OCI-LY3 (cell line): ENCODE measurements around the gene MGMT.

Experiments
- EZH2phosphoT487 ChIP-seq: fragments of 200-600 bp; shearing (Covaris generic); IDR thresholded peaks from 2 replicates; pipeline ENCODE4 v1.6.1; 2018; ENCODE audit warnings: antibody characterized with exemption, mixed run types, low read depth
- TF ChIP-seq, protein P1 (sequence below): fragments of 200-600, 300-600 bp; sonication (generic); IDR thresholded peaks from 2 replicates; pipeline ENCODE4 v1.5.1; 2014; ENCODE audit warnings: antibody characterized with exemption, low read length, low read depth

GRCh38 chr10:129470103-129470851, 3.2 kb downstream of the MGMT start:
- TF ChIP-seq, protein P1, sequence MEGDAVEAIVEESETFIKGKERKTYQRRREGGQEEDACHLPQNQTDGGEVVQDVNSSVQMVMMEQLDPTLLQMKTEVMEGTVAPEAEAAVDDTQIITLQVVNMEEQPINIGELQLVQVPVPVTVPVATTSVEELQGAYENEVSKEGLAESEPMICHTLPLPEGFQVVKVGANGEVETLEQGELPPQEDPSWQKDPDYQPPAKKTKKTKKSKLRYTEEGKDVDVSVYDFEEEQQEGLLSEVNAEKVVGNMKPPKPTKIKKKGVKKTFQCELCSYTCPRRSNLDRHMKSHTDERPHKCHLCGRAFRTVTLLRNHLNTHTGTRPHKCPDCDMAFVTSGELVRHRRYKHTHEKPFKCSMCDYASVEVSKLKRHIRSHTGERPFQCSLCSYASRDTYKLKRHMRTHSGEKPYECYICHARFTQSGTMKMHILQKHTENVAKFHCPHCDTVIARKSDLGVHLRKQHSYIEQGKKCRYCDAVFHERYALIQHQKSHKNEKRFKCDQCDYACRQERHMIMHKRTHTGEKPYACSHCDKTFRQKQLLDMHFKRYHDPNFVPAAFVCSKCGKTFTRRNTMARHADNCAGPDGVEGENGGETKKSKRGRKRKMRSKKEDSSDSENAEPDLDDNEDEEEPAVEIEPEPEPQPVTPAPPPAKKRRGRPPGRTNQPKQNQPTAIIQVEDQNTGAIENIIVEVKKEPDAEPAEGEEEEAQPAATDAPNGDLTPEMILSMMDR = no peak
- no peak for TF ChIP-seq EZH2phosphoT487
